Skeletal muscle cell (primary cell): Measurements from ENCODE around the gene RMND1.

ENCODE experiments used
- DNase-seq: peaks from one replicate; pipeline ENCODE4 v3.0.0-alpha.2; 2010; ENCODE audit warnings: low read depth
- H3K4me3 ChIP-seq: 2 replicates; pipeline ENCODE4 v1.5.1; 2011; ENCODE audit warnings: low read depth, mild to moderate bottlenecking, control low read depth, low read length, moderate library complexity

RMND1 gene, protein sequence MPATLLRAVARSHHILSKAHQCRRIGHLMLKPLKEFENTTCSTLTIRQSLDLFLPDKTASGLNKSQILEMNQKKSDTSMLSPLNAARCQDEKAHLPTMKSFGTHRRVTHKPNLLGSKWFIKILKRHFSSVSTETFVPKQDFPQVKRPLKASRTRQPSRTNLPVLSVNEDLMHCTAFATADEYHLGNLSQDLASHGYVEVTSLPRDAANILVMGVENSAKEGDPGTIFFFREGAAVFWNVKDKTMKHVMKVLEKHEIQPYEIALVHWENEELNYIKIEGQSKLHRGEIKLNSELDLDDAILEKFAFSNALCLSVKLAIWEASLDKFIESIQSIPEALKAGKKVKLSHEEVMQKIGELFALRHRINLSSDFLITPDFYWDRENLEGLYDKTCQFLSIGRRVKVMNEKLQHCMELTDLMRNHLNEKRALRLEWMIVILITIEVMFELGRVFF

GRCh38 chr6:151451950-151452749, at the start of gene RMND1:
Gene RMND1, minus strand, starts transcription at chr6:151452126. Its CDS starts 6,315 bp downstream, at chr6:151445811.
- peak; percentile 100 for DNase-seq
- H3K4me3 ChIP-seq, result peak within 1 kb of the TSS; percentile 86

GRCh38 chr6:151499551-151499950, 47.6 kb upstream of the RMND1 start:
- no peak for DNase-seq
- H3K4me3 ChIP-seq, result no peak overlapping the region

DNA sequence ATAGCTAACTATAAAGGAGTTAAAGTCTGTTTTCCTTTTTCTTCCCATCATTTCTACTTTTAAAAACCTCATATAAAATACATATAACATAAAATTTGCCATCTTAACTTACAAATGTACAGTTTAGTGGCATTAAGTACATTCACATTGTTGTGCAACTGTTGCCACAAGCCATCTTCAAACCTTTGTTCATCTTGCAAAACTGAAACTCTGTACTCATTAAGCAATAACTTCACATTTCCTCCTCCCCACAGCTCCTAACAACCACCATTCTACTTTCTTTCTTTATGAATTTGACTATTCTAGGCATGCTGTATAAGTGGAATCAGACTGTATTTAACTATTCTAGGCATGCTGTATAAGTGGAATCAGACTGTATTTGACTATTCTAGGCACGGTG, 46.4 kb upstream of the RMND1 start:
- no peak overlapping the region for H3K4me3 ChIP-seq
- no peak for DNase-seq

- no peak overlapping the region for H3K4me3 ChIP-seq
- DNase-seq, result no peak
These were observed 46.0 kb upstream of the RMND1 start for GRCh38 chr6:151497905-151498304.

- DNase-seq, result no peak
- H3K4me3 ChIP-seq, result no peak overlapping the region
These were observed 43.5 kb upstream of the RMND1 start for GRCh38 chr6:151495380-151495779.

- no peak for DNase-seq
- peak overlapping the region; percentile 69 for H3K4me3 ChIP-seq
These were observed 43.0 kb upstream of the RMND1 start for GRCh38 chr6:151494936-151495320.

- DNase-seq, result no peak
- peak overlapping the region; percentile 69 for H3K4me3 ChIP-seq
These were observed 42.5 kb upstream of the RMND1 start for GRCh38 chr6:151494235-151494935.

DNA sequence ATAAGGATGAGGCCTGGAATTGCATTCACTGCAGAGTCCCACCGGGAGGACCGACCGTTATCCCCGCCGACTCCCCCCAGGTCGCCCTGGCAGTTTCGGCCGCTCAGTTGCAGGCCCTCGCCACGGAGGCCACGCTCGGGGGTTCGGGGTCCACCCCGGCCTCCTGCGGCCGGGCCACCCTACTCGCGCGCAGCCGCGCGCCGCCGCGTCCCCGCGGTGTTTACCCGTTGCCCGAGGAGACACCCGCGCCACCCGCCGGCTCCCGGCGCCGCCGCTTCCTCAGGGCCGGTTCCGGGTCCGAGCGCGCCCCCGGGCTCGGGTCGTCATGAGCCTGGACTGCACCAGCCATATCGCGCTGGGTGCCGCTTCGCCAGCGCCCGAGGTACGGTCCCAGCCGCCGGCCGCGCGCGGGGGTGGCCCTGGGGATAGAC, 41.9 kb upstream of the RMND1 start, which contains the start of gene CCDC170:
CCDC170 (plus strand) TSS at position 214 of the 431 bp plus-strand sequence; CDS start at position 326, 112 bp downstream.
- peak within 1 kb of the TSS; percentile 69 for H3K4me3 ChIP-seq
- DNase-seq, result no peak

GRCh38 chr6:151493161-151493803, 41.4 kb upstream of the RMND1 start:
- no peak for DNase-seq
- H3K4me3 ChIP-seq, result peak overlapping the region; percentile 69

- no peak for DNase-seq
- no peak overlapping the region for H3K4me3 ChIP-seq
These were observed 39.1 kb upstream of the RMND1 start for GRCh38 chr6:151490996-151491395.

- no peak overlapping the region for H3K4me3 ChIP-seq
- no peak for DNase-seq
These were observed 36.3 kb upstream of the RMND1 start for GRCh38 chr6:151488226-151488625.

DNA sequence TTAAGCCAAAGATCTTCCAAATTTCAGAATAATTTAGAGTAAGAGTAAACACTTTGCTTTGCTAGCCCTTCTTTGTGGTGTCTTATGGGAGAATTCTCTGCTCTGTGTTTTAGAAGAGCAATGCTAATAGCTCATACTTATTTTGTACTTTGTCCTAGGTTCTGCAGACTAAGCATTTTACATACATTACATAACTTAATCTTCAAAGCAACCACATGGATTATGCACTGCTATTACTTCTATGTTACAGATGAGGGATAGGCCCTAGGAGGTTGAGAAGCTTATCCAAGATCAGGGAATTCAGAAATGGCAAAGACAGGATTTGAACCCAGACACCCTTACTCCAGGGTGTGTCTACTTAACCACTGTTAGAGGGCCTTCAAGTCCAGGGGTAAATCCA, 32.1 kb upstream of the RMND1 start:
- H3K4me3 ChIP-seq, result no peak overlapping the region
- no peak for DNase-seq

GRCh38 chr6:151482290-151482689, 30.4 kb upstream of the RMND1 start:
- DNase-seq, result no peak
- no peak overlapping the region for H3K4me3 ChIP-seq

DNA sequence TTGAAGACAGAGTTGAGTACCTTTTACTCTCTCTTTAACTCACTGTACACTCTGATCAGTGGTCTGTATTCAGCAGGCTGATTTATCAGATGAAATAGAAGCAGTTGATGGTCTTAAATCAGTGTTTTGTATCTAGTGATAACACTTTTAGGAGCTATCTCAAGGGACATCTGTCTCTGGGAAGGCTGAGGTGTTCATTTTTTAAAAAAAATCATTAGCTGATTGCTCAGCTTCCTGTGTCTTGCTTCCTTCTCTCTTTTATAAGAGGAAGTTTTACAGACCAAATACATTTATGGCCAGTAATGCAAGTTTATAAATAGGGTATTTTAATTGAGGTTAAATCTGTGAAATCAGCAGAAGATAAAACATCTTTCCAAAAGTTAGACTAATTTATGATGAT, 29.9 kb upstream of the RMND1 start:
- no peak for DNase-seq
- H3K4me3 ChIP-seq, result no peak overlapping the region

- no peak overlapping the region for H3K4me3 ChIP-seq
- no peak for DNase-seq
These were observed 26.7 kb upstream of the RMND1 start for GRCh38 chr6:151478670-151479069.

GRCh38 chr6:151477726-151478125, 25.8 kb upstream of the RMND1 start:
- no peak overlapping the region for H3K4me3 ChIP-seq
- DNase-seq, result no peak

DNA sequence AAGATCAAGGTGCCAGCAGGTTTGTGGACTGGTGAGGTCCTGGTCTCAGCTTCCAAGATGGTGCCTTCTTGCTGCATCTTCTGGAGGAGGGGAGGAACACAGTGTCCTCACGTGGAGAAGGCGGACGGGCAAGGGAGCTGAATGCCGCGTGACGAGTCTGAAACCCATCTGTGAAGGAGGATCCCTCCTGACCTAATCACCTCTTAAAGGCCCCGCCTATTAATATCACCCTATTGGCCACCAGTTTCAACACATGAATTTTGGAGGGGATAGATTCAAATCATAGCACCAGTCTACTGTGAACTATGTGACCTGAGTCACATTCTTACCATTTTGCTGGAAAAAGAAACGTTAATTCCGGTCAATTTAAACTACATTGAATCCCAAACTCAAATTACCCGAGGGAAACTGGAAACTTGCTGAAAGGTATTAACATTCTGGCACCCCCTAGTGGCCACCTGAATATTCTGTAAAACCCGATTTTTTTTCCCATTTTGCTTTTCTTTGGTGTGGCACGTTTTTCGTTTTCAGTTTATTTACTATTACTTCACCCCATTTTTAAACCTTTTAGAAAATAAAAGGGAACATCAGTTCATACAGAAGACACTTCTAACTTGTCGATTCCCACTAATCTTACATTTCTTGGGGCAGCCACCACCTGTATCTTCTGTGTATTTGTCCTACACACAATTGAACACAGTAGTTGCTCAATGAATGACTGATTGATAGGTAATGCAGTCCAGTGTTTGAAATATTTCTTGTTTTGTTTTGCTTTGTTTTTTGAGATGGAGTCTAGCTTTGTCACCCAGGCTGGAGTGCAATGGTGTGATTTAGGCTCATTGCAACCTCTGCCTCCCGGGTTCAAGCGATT, 24.0 kb upstream of the RMND1 start:
- no peak for DNase-seq

DNA sequence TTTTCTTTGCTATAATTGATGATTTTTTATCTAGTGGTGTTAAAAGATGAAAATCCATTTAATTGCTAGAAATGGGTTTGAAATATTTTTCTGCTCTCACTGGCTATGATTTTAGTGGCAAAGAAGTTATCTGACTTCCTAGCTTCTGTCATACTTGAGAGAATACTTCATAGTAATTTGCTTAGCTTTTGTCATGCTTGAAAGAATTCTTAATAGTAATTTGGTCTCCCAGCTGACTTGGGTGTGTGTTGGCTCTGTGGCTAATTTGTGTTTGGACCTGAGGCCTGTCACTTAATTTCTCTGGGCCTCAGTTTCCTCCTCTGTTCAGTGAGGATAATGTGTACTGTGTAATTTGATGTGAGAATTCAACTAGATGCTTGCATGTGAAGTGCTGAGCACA, 12.8 kb upstream of the RMND1 start:
- DNase-seq, result no peak

More for the DNA sequence above, 24.0 kb upstream of the RMND1 start:
- H3K4me3 ChIP-seq, result no peak overlapping the region

More for the DNA sequence above, 12.8 kb upstream of the RMND1 start:
- H3K4me3 ChIP-seq, result no peak overlapping the region
